ENCODE data around the gene PDE3B.

- no peak for TF ChIP-seq CTCF (IDR thresholded peaks at IDR 0.05)
- no peak for TF ChIP-seq POLR2A (IDR thresholded peaks at IDR 0.05)
These were observed 230.0 kb downstream of the PDE3B start for GRCh38 chr11:14873632-14874031.
